ENCODE measurements around the gene CC2D2B.

DNA sequence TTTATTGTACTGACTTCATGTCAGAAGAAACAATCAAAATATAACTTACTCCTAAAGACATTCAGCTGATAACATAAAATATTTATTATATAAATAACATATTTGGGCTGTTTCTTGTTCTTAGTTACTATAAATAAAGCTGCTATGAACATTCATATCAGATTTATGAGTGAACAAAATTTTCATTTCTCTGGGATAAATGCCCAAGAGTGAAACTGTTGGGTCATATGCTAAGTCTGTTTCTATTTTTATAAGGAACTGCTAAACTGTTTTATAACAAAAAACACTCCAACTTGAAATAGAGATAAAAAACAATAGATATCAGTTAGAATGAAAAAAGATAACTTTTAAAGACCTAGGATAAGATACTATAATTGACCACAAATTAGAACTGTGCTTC is 26.5 kb upstream of the CC2D2B start:
- TF ChIP-seq, protein P1, sequence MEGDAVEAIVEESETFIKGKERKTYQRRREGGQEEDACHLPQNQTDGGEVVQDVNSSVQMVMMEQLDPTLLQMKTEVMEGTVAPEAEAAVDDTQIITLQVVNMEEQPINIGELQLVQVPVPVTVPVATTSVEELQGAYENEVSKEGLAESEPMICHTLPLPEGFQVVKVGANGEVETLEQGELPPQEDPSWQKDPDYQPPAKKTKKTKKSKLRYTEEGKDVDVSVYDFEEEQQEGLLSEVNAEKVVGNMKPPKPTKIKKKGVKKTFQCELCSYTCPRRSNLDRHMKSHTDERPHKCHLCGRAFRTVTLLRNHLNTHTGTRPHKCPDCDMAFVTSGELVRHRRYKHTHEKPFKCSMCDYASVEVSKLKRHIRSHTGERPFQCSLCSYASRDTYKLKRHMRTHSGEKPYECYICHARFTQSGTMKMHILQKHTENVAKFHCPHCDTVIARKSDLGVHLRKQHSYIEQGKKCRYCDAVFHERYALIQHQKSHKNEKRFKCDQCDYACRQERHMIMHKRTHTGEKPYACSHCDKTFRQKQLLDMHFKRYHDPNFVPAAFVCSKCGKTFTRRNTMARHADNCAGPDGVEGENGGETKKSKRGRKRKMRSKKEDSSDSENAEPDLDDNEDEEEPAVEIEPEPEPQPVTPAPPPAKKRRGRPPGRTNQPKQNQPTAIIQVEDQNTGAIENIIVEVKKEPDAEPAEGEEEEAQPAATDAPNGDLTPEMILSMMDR (conservative IDR thresholded peaks at IDR 0.05), result no peak
- no peak for TF ChIP-seq EZH2 (IDR thresholded peaks at IDR 0.05; ENCODE audit: low read depth)

Data from PC-9 (cell line).